ENCODE data around the gene NHLRC4. TPM values are rescaled to one million over a fixed set of nuclear protein-coding genes. Genes with fewer than 3 reads are reported as not detected.

Gene NHLRC4
- total RNA-seq, 2 donors from 2014 or later, result 1.1 TPM

DNA sequence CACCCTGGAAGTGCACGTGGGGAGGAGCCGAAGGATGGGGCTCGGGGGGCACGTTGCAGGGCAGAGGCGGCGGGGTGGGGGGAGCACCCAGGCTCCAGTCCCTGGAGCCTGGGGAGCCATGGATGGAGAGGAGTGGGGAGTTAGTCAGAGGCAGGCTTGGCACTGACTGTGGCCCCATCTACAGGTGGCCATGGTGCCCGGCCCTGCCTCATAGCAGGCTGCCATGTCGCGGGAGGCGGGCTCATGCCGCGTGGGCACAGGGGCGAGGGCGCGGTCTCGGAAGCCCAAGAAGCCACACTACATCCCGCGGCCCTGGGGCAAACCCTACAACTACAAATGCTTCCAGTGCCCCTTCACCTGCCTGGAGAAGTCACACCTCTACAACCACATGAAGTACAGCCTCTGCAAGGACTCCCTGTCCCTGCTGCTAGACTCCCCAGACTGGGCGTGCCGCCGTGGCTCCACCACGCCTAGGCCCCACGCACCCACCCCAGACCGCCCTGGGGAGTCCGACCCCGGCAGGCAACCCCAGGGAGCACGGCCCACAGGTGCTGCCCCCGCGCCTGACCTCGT is 3.6 kb upstream of the NHLRC4 start:
- WGBS, 2 experiments (ENCODE audit: insufficient coverage in 1 of 2, insufficient read length in 1 of 2), result 80 to 88% methylated on average over 2 to 30 of the region's 30 CpGs
- TF ChIP-seq, protein P1, sequence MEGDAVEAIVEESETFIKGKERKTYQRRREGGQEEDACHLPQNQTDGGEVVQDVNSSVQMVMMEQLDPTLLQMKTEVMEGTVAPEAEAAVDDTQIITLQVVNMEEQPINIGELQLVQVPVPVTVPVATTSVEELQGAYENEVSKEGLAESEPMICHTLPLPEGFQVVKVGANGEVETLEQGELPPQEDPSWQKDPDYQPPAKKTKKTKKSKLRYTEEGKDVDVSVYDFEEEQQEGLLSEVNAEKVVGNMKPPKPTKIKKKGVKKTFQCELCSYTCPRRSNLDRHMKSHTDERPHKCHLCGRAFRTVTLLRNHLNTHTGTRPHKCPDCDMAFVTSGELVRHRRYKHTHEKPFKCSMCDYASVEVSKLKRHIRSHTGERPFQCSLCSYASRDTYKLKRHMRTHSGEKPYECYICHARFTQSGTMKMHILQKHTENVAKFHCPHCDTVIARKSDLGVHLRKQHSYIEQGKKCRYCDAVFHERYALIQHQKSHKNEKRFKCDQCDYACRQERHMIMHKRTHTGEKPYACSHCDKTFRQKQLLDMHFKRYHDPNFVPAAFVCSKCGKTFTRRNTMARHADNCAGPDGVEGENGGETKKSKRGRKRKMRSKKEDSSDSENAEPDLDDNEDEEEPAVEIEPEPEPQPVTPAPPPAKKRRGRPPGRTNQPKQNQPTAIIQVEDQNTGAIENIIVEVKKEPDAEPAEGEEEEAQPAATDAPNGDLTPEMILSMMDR (conservative IDR thresholded peaks at IDR 0.05), result no peak
- Histone ChIP-seq H3K9me3 (ENCODE audit: control insufficient read depth, low read length) (no peaks in the 10 kb centered on the region), H3K4me3 (ENCODE audit: low read length) (no peak overlapping the region), H3K36me3 (ENCODE audit: control insufficient read depth, insufficient read depth, low read length) (no peaks in the 10 kb centered on the region), H3K27ac (ENCODE audit: low read depth, low read length) (no peak overlapping the region), H3K4me1 (ENCODE audit: control insufficient read depth, insufficient read depth, low read length) (peaks cover 7% of the 10 kb centered on the region), H3K9ac (ENCODE audit: extremely low read depth, low read length, poor library complexity, severe bottlenecking) (no peak overlapping the region), H3K27me3 (ENCODE audit: control insufficient read depth, insufficient read depth, low read length, poor library complexity, severe bottlenecking) (peaks cover 43% of the 10 kb centered on the region)
- H3K4me3 Mint-ChIP-seq, result no peak overlapping the region
- H3K9me3 Mint-ChIP-seq, result no peaks in the 10 kb centered on the region
- H3K4me1 Mint-ChIP-seq, result peaks cover 8% of the 10 kb centered on the region
- no peak overlapping the region for H3K27ac Mint-ChIP-seq
- DNase-seq, result no peak
- H3K27me3 Mint-ChIP-seq (ENCODE audit: insufficient read depth), result peaks cover 30% of the 10 kb centered on the region
- H3K36me3 Mint-ChIP-seq (ENCODE audit: low read depth), result no peaks in the 10 kb centered on the region

DNA sequence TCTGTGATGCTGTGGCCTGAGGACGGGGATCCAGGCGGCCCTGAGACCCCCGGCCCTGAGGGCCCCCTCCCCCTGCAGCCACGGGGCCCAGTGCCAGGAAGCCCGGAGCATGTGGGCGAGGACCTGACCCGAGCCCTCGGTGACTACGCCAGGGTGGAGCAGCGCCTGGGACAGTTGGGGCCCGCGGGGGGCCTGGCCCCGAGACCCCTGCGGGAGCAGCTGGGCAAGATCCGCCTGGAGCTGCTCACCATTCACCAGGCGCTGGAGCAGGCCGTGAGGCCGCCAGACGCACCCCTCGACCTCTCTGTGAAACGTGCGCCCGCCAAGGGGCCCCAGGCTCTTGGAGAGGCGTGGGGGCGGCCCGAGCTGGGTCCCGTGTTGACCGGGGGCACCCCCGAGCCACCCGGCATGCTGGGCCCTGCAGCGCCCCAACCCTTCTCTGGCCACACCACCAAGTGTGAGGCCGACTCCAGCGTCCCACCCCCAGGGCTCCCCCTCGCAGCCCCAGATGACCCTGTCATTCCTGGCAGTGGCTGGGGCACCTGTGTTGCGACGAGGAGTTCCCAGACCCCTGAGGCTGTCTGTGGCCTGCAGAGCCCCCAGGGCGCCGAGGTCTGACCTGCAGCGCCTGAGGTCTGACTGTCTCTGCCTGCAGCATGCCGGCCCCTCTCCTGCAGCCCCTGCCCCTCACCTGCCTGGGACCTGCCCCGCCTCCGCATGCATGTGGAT is 2.0 kb upstream of the NHLRC4 start:
- H3K36me3 ChIP-seq (ENCODE audit: control insufficient read depth, insufficient read depth, low read length), result no peaks in the 10 kb centered on the region
- H3K4me1 ChIP-seq (ENCODE audit: control insufficient read depth, insufficient read depth, low read length), result peaks cover 7% of the 10 kb centered on the region
- Mint-ChIP-seq H3K9me3 (no peaks in the 10 kb centered on the region), H3K27ac (no peak overlapping the region), H3K4me1 (peaks cover 15% of the 10 kb centered on the region), H3K27me3 (ENCODE audit: insufficient read depth) (peaks cover 16% of the 10 kb centered on the region), H3K36me3 (ENCODE audit: low read depth) (no peaks in the 10 kb centered on the region), H3K4me3 (no peak overlapping the region)
- H3K27ac ChIP-seq (ENCODE audit: low read depth, low read length), result no peak overlapping the region
- H3K9ac ChIP-seq (ENCODE audit: extremely low read depth, low read length, poor library complexity, severe bottlenecking), result no peak overlapping the region
- H3K4me3 ChIP-seq (ENCODE audit: low read length), result no peak overlapping the region
- TF ChIP-seq, protein P1 (conservative IDR thresholded peaks at IDR 0.05), result no peak
- no peak for DNase-seq
- 91 to 92% methylated on average over 20 to 42 of the region's 42 CpGs for WGBS, 2 experiments (ENCODE audit: insufficient coverage in 1 of 2, insufficient read length in 1 of 2)
- H3K9me3 ChIP-seq (ENCODE audit: control insufficient read depth, low read length), result no peaks in the 10 kb centered on the region
- peaks cover 26% of the 10 kb centered on the region for H3K27me3 ChIP-seq (ENCODE audit: control insufficient read depth, insufficient read depth, low read length, poor library complexity, severe bottlenecking)

DNA sequence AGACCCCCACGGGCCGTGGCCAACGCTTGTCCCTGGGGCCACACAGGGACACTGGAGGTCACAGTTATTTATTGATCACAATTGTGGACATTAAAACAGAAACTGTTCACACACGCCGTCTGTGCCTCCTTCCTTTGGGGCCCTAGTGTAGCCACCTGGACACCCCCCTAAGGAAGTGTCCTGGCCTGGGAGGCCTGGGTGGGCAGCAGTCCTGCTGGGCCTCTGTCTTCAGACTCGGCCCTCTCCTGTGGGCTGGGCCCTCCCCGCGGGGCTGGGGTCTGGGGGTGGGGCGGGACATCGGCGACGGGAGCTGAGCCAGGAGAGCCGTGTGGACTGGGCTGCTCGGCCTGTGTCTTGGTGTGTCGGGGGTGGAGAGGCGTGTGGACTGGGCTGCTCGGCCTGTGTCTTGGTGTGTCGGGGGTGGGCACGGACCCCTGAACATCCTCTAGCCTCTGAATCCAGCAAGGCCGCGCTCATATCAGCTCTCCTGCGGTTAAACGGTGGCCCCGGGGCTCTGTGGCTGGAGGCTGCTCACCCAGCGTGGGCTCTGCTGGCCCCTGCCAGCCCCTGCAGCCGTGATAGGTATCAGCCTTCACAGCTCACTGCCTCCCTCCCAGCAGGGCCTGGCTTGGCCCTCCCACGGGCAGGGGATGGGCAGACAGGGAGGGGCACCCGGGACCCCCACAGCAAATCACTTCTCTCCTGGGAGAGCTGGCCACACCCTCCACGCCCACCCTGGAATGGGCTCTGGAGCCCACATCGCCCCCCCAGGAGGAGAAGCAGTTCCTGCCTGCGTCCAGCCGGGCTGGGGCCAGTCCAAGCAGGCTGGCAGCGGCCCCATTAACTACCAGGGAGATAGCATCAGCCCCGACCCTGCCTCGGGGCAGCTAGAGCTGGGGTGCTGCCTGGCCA is 1.1 kb upstream of the NHLRC4 start:
- Histone ChIP-seq H3K4me1 (ENCODE audit: control insufficient read depth, insufficient read depth, low read length) (peaks cover 7% of the 10 kb centered on the region), H3K4me3 (ENCODE audit: low read length) (no peak overlapping the region), H3K27me3 (ENCODE audit: control insufficient read depth, insufficient read depth, low read length, poor library complexity, severe bottlenecking) (peaks cover 21% of the 10 kb centered on the region), H3K27ac (ENCODE audit: low read depth, low read length) (no peak overlapping the region), H3K9ac (ENCODE audit: extremely low read depth, low read length, poor library complexity, severe bottlenecking) (no peak overlapping the region), H3K36me3 (ENCODE audit: control insufficient read depth, insufficient read depth, low read length) (no peaks in the 10 kb centered on the region), H3K9me3 (ENCODE audit: control insufficient read depth, low read length) (no peaks in the 10 kb centered on the region)
- no peak overlapping the region for H3K4me3 Mint-ChIP-seq
- H3K4me1 Mint-ChIP-seq, result peaks cover 16% of the 10 kb centered on the region
- peaks cover 16% of the 10 kb centered on the region for H3K27me3 Mint-ChIP-seq (ENCODE audit: insufficient read depth)
- no peaks in the 10 kb centered on the region for H3K36me3 Mint-ChIP-seq (ENCODE audit: low read depth)
- 73 to 77% methylated on average over 26 to 34 of the region's 35 CpGs for WGBS, 2 experiments (ENCODE audit: insufficient coverage in 1 of 2, insufficient read length in 1 of 2)
- no peak for DNase-seq
- H3K9me3 Mint-ChIP-seq, result no peaks in the 10 kb centered on the region
- TF ChIP-seq, protein P1 (conservative IDR thresholded peaks at IDR 0.05), result no peak
- H3K27ac Mint-ChIP-seq, result no peak overlapping the region
